Neural cell (in vitro differentiated cells): ENCODE results near the gene BBOF1. TPM values are rescaled to one million over a fixed set of nuclear protein-coding genes. Genes with fewer than 3 reads are reported as not detected.
A peak's percentile ranks its signal among the peaks of the same experiment; 100 is the strongest.

Experiments used
- H2AFZ ChIP-seq: fragments of 200-600, 300-800 bp; sonication (generic), shearing (Covaris generic); 2 replicates; pipeline ENCODE4 v1.6.0; 2014; ENCODE audit warnings: low read depth, mild to moderate bottlenecking, antibody characterized with exemption, low read length, moderate library complexity
- H3F3A ChIP-seq: fragments of 200-600 bp; shearing (Covaris generic); 2 replicates; pipeline ENCODE4 v1.6.1; 2016; ENCODE audit warnings: mild to moderate bottlenecking, moderate library complexity, mixed read lengths, antibody characterized with exemption, low read length; ENCODE audit not compliant: insufficient read depth, poor library complexity, severe bottlenecking
- H3K27ac ChIP-seq: fragments of 200-600, 300-800 bp; sonication (generic), shearing (Covaris generic); 2 replicates; pipeline ENCODE4 v1.5.1; 2014; ENCODE audit warnings: mild to moderate bottlenecking, low read length, moderate library complexity
- H3K27me3 ChIP-seq: fragments of 300-800, 200-600 bp; sonication (generic), shearing (Covaris generic); 2 replicates; pipeline ENCODE4 v1.6.0; 2014; ENCODE audit warnings: mild to moderate bottlenecking, low read depth, low read length, moderate library complexity; ENCODE audit not compliant: insufficient read depth
- H3K36me3 ChIP-seq: fragments of 300-800, 200-600 bp; sonication (generic), shearing (Covaris generic); 2 replicates; pipeline ENCODE4 v1.5.1; 2014; ENCODE audit warnings: mild to moderate bottlenecking, antibody characterized with exemption, low read length, moderate library complexity; ENCODE audit not compliant: insufficient read depth
- H3K4me2 ChIP-seq: fragments of 300-800, 200-600 bp; sonication (generic), shearing (Covaris generic); 2 replicates; pipeline ENCODE4 v1.6.0; 2014; ENCODE audit warnings: mild to moderate bottlenecking, low read length
- H3K4me3 ChIP-seq: fragments of 300-800, 200-600 bp; sonication (generic), shearing (Covaris generic); 2 replicates; pipeline ENCODE4 v1.5.1; 2014; ENCODE audit warnings: mild to moderate bottlenecking, low read length, moderate library complexity
- H3K79me2 ChIP-seq: fragments of 200-600 bp; shearing (Covaris generic); replicated peaks from 2 replicates; pipeline ENCODE4 v1.6.0; 2014; ENCODE audit warnings: mild to moderate bottlenecking, low read length, moderate library complexity; ENCODE audit not compliant: insufficient read depth
- H3K9ac ChIP-seq: fragments of 300-800, 200-600 bp; sonication (generic), shearing (Covaris generic); 2 replicates; pipeline ENCODE4 v1.6.1; 2016; ENCODE audit warnings: mild to moderate bottlenecking, low read length, mixed read lengths
- H3K9me2 ChIP-seq: fragments of 200-600 bp; shearing (Covaris generic); 2 replicates; pipeline ENCODE4 v1.6.1; 2016; ENCODE audit warnings: mild to moderate bottlenecking, low read length, mixed read lengths; ENCODE audit not compliant: insufficient read depth
- H3K9me3 ChIP-seq: fragments of 200-600, 300-800 bp; sonication (generic), shearing (Covaris generic); 2 replicates; pipeline ENCODE4 v1.6.1; 2016; ENCODE audit warnings: mild to moderate bottlenecking, mixed run types, low read length, moderate library complexity, mixed read lengths
- H4K20me1 ChIP-seq: fragments of 200-600 bp; shearing (Covaris generic); 2 replicates; pipeline ENCODE4 v1.6.1; 2016; ENCODE audit warnings: mild to moderate bottlenecking, mixed run types; ENCODE audit not compliant: insufficient read depth
- CTCF ChIP-seq: fragments of 450-650 bp; IDR thresholded peaks from 2 replicates; pipeline ENCODE4 v1.5.1; 2014; ENCODE audit warnings: antibody characterized with exemption, mild to moderate bottlenecking, moderate library complexity; ENCODE audit not compliant: poor library complexity, severe bottlenecking
- EP300 ChIP-seq: fragments of 450-650 bp; conservative IDR thresholded peaks from 2 replicates; pipeline ENCODE4 v1.6.1; 2014; ENCODE audit warnings: antibody characterized with exemption, mild to moderate bottlenecking, moderate library complexity; ENCODE audit not compliant: poor library complexity, severe bottlenecking
- EZH2 ChIP-seq: fragments of 200-600, 300-800 bp; shearing (Covaris generic), sonication (generic); IDR thresholded peaks from 2 replicates; pipeline ENCODE4 v1.6.1; 2014; ENCODE audit warnings: antibody characterized with exemption, low read length, borderline replicate concordance, mild to moderate bottlenecking; ENCODE audit not compliant: insufficient read depth, poor library complexity, severe bottlenecking
- MXI1 ChIP-seq: fragments of 450-650 bp; conservative IDR thresholded peaks from 2 replicates; pipeline ENCODE4 v1.6.1; 2014; ENCODE audit warnings: antibody characterized with exemption, mild to moderate bottlenecking; ENCODE audit not compliant: poor library complexity, severe bottlenecking
- POLR2AphosphoS5 ChIP-seq: IDR thresholded peaks from 2 replicates; pipeline ENCODE4 v1.6.1; 2012
- RAD21 ChIP-seq: fragments of 450-650 bp; conservative IDR thresholded peaks from 2 replicates; pipeline ENCODE4 v1.6.1; 2014; ENCODE audit warnings: antibody characterized with exemption, mild to moderate bottlenecking, moderate library complexity
- REST ChIP-seq: IDR thresholded peaks from 2 replicates; pipeline ENCODE4 v1.6.1; 2012; ENCODE audit warnings: borderline replicate concordance
- SMC3 ChIP-seq: fragments of 450-650 bp; conservative IDR thresholded peaks from 2 replicates; pipeline ENCODE4 v1.6.1; 2014; ENCODE audit warnings: antibody characterized with exemption, mild to moderate bottlenecking, moderate library complexity; ENCODE audit not compliant: poor library complexity
- TAF1 ChIP-seq: IDR thresholded peaks from 2 replicates; pipeline ENCODE4 v1.6.1; 2012; ENCODE audit warnings: low read depth
- polyA plus RNA-seq: library from polyadenylated mRNA; depleted of rRNA; stranded (reverse); fragments of >200 nt; gene quantifications from 2 replicates; pipeline ENCODE4 v1.2.3, GENCODE V29; 2014

BBOF1 gene
- polyA plus RNA-seq, 1 donor from 2014 or later, result 51.4 TPM

GRCh38 chr14:74035556-74035955 is 16.4 kb downstream of the BBOF1 start:
- Histone ChIP-seq H3K27ac (no peak overlapping the region), H3K9me2 (no peaks in the 10 kb centered on the region), H3K27me3 (no peaks in the 10 kb centered on the region), H3K4me2 (no peak overlapping the region), H3K4me3 (no peak overlapping the region), H3K9ac (no peak overlapping the region), H3K9me3 (no peaks in the 10 kb centered on the region), H3F3A (no peaks in the 10 kb centered on the region), H2AFZ (no peak overlapping the region), H3K79me2 (no peaks in the 10 kb centered on the region), H3K36me3 (no peaks in the 10 kb centered on the region), H4K20me1 (no peaks in the 10 kb centered on the region)
- TF ChIP-seq POLR2AphosphoS5 (no peak), REST (no peak), EZH2 (no peak), SMC3 (no peak), TAF1 (no peak), MXI1 (no peak), RAD21 (no peak)

GRCh38 chr14:74038020-74038859 is 19.1 kb downstream of the BBOF1 start:
- H3K79me2 ChIP-seq, result no peaks in the 10 kb centered on the region
- no peaks in the 10 kb centered on the region for H3K9me3 ChIP-seq
- no peaks in the 10 kb centered on the region for H3K36me3 ChIP-seq
- no peaks in the 10 kb centered on the region for H4K20me1 ChIP-seq
- no peak overlapping the region for H3K4me3 ChIP-seq
- H3K9me2 ChIP-seq, result no peaks in the 10 kb centered on the region
- H3K9ac ChIP-seq, result no peak overlapping the region
- H2AFZ ChIP-seq, result no peak overlapping the region
- no peak overlapping the region for H3K4me2 ChIP-seq
- H3K27ac ChIP-seq, result no peak overlapping the region
- no peaks in the 10 kb centered on the region for H3K27me3 ChIP-seq
- TF ChIP-seq REST (no peak), RAD21 (peak; percentile 73), TAF1 (no peak), EZH2 (no peak), EP300 (no peak), MXI1 (no peak), CTCF (peak; percentile 74), POLR2AphosphoS5 (no peak), SMC3 (peak; percentile 66)
- no peaks in the 10 kb centered on the region for H3F3A ChIP-seq
